GM21381 (cell line): ENCODE measurements around the gene ZNF317.
"Not testable (repeated sequence)": the region's sequence is repeated elsewhere in the genome, so short reads cannot be mapped to it uniquely, and the experiment has no call there.

Source experiments
- ATAC-seq: cut with Tn5 transposase; IDR thresholded peaks from one replicate; pipeline ENCODE4 v1.9.1; 2021; ENCODE audit warnings: mild to moderate bottlenecking, moderate library complexity; ENCODE audit not compliant: unreplicated experiment

The ZNF317 gene

GRCh38 chr19:9171393-9171991 lies 31.3 kb downstream of the ZNF317 start:
- no peak for ATAC-seq

- ATAC-seq, result no peak
These were observed 35.1 kb downstream of the ZNF317 start for GRCh38 chr19:9175326-9175725.

GRCh38 chr19:9178901-9179300 lies 38.7 kb downstream of the ZNF317 start, which contains the start of gene OR7D2:
Gene OR7D2 (plus strand): TSS chr19:9178979. CDS start chr19:9185782, 6,803 bp downstream.
- no peak for ATAC-seq

GRCh38 chr19:9183000-9183399 lies 42.8 kb downstream of the ZNF317 start:
- ATAC-seq, result no peak

GRCh38 chr19:9187191-9187590 lies 47.0 kb downstream of the ZNF317 start:
- ATAC-seq, result no peak

- no peak for ATAC-seq
These were observed 49.3 kb downstream of the ZNF317 start for GRCh38 chr19:9189535-9189934.

- not testable (repeated sequence) for ATAC-seq
These were observed 57.8 kb downstream of the ZNF317 start for GRCh38 chr19:9198044-9198443.

GRCh38 chr19:9205501-9206113 lies 65.4 kb downstream of the ZNF317 start:
- ATAC-seq, result no peak
